ENCODE results near the gene C11orf97.
"Not testable (repeated sequence)": the region's sequence is repeated elsewhere in the genome, so short reads cannot be mapped to it uniquely, and the experiment has no call there.

The C11orf97 gene

DNA sequence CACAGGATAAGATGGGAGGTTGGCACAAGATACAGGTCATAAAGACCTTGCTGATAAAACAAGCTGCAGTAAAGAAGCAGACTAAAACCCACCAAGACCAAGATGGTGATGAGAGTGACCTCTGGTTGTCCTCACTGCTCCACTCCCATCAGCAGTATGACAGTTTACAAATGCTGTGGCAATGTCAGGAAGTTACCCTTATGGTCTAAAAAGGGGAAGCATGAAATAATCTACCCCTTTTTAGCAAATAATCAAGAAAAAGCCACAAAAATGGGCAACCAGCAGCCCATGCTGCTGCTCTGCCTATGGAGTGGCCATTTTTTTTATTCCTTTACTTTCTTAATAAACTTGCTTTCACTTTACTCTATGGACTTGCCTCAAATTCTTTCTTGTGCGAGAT lies 46.2 kb downstream of the C11orf97 start:
- no peak for DNase-seq

- no peak for DNase-seq
These were observed 46.7 kb downstream of the C11orf97 start for GRCh38 chr11:94558932-94559331.

DNA sequence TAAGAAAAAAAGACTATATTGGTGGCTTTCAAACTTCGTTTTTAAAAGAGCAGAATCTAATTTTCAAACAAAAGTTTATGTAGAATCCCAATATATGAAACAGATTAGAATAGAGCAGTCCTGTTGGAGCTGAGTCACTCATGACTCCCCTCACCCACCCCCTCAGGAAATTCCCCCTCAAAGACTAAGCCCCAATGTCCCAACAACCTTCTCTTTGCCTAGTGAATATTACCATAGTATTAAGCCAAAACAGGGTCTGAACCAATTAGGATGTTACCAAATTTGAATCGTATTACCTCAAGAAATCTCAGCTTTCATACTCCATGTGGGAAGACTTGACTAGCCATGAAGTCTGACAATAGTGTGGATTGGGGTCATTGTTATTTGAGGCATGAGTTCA lies 47.1 kb downstream of the C11orf97 start:
- DNase-seq, result no peak

DNA sequence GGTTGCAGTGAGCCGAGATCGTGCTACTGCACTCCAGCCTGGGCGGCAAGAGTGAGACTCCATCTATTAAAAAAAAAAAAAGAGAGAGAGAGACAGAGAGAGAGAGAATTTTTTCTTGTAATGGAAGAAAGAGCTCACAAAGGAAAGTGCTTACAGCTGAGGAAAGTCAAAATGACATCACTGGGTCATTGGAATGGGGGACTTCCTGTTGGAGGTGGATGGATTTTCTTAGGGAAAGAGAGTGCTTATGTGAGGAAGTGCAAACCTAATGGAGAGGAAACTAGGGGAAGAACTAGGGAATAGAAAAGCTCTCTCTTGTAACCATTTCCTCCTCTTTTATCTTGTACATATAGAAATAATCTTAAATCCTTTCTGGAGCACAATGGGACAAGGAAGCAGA lies 48.6 kb downstream of the C11orf97 start:
- no peak for DNase-seq

- DNase-seq, result no peak
These were observed 51.1 kb downstream of the C11orf97 start for GRCh38 chr11:94563176-94563847.

GRCh38 chr11:94563848-94564467 lies 51.7 kb downstream of the C11orf97 start:
- no peak for DNase-seq

- DNase-seq, result no peak
These were observed 55.0 kb downstream of the C11orf97 start, which contains the start of gene PIWIL4 for GRCh38 chr11:94567181-94567670. TSS of gene PIWIL4 (plus strand) at chr11:94567368. CDS start at chr11:94567519, 151 bp downstream.

DNA sequence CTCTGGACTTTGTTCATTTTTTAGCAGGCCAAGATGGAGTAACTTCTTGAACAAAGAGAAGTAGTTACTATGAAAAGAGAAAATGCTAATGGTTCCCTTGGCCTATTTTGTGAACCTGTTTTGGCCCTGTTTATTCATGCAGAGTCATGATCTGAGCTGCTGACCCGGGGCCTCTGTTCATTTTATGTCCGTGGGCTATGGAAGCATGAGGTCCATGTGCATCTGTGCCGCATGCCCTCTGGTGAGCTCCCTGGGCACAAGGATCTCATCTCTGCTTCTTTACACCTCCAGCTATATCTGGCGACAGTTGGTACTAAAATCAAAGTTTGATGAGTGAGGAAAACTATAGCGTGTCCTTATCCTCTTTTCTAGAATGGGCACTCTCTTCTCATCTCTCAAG lies 55.9 kb downstream of the C11orf97 start:
- no peak for DNase-seq

- no peak for DNase-seq
These were observed 56.5 kb downstream of the C11orf97 start for GRCh38 chr11:94568717-94569116.

DNA sequence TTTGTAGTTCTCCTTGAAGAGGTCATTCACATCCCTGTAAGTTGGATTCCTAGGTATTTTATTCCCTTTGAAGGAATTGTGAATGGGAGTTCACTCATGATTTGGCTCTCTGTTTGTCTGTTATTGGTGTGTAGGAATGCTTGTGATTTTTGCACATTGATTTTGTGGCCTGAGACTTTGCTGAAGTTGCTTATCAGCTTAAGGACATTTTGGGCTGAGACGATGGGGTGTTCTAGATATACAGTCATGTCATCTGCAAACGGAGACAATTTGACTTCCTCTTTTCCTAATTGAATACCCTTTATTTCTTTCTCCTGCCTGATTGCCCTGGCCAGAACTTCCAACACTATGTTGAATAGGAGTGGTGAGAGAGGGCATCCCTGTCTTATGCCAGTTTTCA lies 60.7 kb downstream of the C11orf97 start:
- not testable (repeated sequence) for DNase-seq

DNA sequence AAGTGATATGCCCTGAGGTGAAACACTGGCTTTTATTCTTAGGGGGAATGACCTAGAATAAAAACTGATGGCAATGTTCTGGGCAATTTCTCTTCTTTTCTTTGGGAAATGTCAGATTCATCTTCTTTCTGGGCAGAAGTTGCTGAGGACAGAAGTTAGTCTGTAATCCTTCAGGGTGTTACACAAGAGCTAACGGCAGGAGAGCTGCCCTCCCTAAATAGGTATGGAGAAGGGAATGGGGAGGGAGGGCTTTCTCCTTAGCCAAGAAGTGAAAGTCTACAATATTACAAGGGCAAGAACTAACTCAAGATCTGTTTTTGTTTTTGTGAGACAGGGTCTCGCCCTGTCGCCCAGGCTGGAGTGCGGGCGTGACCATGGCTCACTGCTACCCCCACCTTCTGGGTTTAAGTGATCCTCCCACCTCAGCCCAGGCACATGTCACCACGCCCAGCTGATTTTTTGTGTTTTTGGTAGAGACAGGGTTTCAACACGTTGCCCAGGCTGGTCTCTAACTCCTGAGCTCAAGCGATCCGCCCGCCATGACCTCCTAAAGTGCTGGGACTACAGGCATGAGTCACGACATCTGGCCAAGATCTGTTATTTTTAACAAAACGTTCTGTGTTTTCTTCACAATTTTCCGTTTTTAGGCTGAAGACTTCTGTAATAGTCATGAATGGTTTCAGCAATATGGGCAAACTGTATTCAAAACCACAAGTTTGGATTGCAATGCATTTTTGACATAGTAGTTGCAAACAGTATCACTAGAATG lies 62.1 kb downstream of the C11orf97 start:
- DNase-seq, result no peak

- DNase-seq, result no peak
These were observed 64.0 kb downstream of the C11orf97 start for GRCh38 chr11:94576306-94576705.

DNA sequence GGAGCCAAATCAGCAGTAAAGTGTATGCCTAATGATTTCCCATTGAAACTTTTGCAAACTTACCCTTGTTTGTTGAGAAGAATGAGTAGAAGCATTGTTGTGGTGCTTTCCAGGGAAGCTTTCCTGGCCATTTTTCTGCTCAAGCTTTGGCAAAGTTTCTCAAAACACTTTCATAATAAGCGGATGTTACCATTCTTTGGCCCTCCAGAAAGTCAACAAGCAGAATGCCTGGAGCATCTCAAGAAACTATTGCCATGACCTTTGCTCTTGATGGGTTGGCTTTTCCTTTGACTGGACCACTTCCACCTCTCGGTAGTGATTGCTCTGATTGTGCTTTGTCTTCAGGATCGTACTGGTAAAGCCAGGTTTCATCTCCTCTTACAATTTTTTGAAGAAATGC lies 65.6 kb downstream of the C11orf97 start:
- DNase-seq, result no peak

Measured in NCI-H187 treated with DMSO at 0.1 percent for 48 hours (cell line).